Mucosa of descending colon (tissue), 3 donors: ENCODE results near the gene DMC1. TPM values are rescaled to one million over a fixed set of nuclear protein-coding genes. Genes with fewer than 3 reads are reported as not detected.

Experiments
- ATAC-seq: fragments of 200-7000 bp; cut with Tn5 transposase; one replicate; pipeline ENCODE4 v1.9.1; 2020; ENCODE audit warnings: mild to moderate bottlenecking, moderate library complexity
- DNase-seq, 3 donors: peaks; one replicate each; pipeline ENCODE4 v3.0.0-alpha.2; 2020
- H3K36me3 ChIP-seq: fragments of 200-600 bp; one replicate; pipeline ENCODE4 v1.8.0; 2021; ENCODE audit warnings: low read depth, mild to moderate bottlenecking
- H3K4me1 ChIP-seq: fragments of 200-600 bp; one replicate; pipeline ENCODE4 v1.8.0; 2021; ENCODE audit warnings: low read depth, mild to moderate bottlenecking
- H3K4me3 ChIP-seq: fragments of 200-600 bp; one replicate; pipeline ENCODE4 v1.8.0; 2021; ENCODE audit warnings: mild to moderate bottlenecking
- H3K9me3 ChIP-seq: fragments of 200-600 bp; one replicate; pipeline ENCODE4 v1.8.0; 2021; ENCODE audit warnings: mild to moderate bottlenecking
- intact Hi-C, 2 donors: fragments of 100-400 bp; cut with DNase I in 1 of 2; cut with micrococcal nuclease in 1 of 2; formaldehyde crosslinking; loops; one replicate each; pipeline versions ENCODE4 v1.11.0 to v1.11.1; 2022; cut with DNase I, micrococcal nuclease
- total RNA-seq, 3 donors: library from RNA; stranded (reverse); fragmentation: NEBNext Ultra II Directional in 2 of 3; extraction: Animal tissue kit (Norgen Biotek cat#: 25700) in 2 of 3; gene quantifications; one replicate each; pipeline versions ENCODE4 v1.2.1 to v1.2.4, GENCODE V29; 2021 to 2023
- TF ChIP-seq, protein P1 (sequence below): fragments of 200-600 bp; IDR thresholded peaks from one replicate; pipeline ENCODE4 v1.8.0; 2022; ENCODE audit warnings: antibody characterized with exemption, mild to moderate bottlenecking
- donor health status: DM: no; HTN: no; CAD: no; lungs with moderate emphysema.
- donor health status: DM: no; HTN: no; CAD: no.
- donor health status: DM: no; HTN: yes; CAD: no.

DMC1 gene
- total RNA-seq, 3 donors from 2014 or later, result 1.3 to 1.8 (median 1.7) TPM

DNA sequence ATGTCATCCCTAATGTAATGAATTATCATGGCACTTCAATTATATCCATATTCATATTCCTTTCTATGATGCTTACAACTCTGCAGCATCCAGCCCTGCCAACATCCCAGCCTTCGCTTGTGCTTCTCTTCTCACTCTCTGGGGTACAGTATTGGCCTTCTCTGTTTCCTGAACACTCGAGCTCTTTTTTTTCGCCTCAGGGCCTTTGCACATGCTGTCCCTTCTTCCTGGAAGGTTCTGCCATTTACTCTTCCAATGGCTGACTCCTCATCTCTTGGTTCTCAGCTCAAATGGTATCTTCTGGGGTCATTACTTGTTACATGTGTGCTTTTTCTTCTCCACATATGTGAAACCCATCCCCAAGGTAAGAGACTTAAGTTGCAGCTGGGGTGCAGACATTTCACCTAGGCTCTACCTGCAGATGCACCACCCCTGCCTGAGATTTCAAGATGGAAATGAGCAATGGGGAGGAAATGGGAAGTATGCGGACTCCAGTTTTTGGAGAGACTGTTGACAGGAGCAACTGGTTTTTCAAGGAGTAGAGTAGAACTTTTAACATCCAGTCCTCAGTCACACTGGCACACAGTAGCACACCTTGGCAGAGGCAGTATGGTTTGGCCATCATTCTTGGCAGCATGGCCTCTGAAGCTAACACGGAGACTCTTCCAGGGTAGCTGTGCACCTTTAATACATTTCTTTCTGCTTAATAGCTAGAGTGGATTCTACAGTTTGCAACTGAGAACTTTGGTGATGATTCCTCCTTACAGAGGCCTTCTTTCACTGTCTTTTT lies 42.4 kb upstream of the DMC1 start:
- intact Hi-C loops, result no loop called here
- DNase-seq (no peak), ATAC-seq (no peak)
- Histone ChIP-seq H3K36me3 (no peaks in the 10 kb centered on the region), H3K4me1 (no peaks in the 10 kb centered on the region), H3K9me3 (no peaks in the 10 kb centered on the region), H3K4me3 (no peak overlapping the region)
- TF ChIP-seq, protein P1, sequence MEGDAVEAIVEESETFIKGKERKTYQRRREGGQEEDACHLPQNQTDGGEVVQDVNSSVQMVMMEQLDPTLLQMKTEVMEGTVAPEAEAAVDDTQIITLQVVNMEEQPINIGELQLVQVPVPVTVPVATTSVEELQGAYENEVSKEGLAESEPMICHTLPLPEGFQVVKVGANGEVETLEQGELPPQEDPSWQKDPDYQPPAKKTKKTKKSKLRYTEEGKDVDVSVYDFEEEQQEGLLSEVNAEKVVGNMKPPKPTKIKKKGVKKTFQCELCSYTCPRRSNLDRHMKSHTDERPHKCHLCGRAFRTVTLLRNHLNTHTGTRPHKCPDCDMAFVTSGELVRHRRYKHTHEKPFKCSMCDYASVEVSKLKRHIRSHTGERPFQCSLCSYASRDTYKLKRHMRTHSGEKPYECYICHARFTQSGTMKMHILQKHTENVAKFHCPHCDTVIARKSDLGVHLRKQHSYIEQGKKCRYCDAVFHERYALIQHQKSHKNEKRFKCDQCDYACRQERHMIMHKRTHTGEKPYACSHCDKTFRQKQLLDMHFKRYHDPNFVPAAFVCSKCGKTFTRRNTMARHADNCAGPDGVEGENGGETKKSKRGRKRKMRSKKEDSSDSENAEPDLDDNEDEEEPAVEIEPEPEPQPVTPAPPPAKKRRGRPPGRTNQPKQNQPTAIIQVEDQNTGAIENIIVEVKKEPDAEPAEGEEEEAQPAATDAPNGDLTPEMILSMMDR, result no peak

DNA sequence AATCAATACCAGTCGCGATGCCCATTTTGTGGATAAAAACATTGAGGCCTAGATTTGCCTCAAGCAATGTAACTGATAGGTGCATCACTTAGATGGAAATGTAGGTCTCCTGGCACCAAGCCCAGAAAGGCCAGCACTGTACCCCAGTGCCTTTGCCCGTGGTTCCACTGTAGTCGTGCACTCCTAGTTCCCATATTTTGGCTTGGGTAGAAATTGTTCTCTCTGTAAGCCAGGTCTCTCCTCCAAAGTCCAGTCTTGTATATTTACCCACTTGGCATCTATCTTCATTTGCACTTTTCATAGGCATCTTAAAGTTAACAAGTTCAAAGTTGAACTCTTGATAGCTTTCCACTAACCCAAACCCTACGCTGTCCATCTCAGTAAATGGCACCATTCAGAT lies 41.6 kb upstream of the DMC1 start:
- no peaks in the 10 kb centered on the region for H3K9me3 ChIP-seq
- DNase-seq, result no peak
- H3K4me3 ChIP-seq, result no peak overlapping the region
- no peak for ATAC-seq
- no peaks in the 10 kb centered on the region for H3K4me1 ChIP-seq
- TF ChIP-seq, protein P1, result no peak
- no peaks in the 10 kb centered on the region for H3K36me3 ChIP-seq
- intact Hi-C loops, result no loop called here

DNA sequence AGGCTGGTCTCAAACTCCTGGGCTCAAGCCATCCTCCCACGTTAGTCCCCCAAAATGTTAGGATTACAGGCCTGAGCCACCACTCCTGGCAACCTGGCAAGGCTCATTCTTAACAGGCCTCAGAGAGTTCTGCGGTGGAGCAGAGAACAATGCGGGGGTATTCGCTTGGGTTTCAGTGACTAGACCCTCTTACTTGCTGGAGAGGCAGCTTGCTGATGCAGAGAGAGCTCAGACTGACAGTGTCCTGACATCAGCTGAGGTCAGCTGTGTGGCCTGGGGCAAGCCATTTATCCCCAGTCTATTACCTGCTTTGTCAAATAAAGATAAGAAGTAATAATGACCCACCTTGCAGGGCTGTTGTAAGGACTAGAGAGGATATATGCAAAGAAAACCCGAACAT lies 40.3 kb upstream of the DMC1 start:
- TF ChIP-seq, protein P1, result no peak
- ATAC-seq, result no peak
- Histone ChIP-seq H3K36me3 (no peaks in the 10 kb centered on the region), H3K4me1 (no peaks in the 10 kb centered on the region), H3K4me3 (no peak overlapping the region), H3K9me3 (no peaks in the 10 kb centered on the region)
- no peak for DNase-seq
- intact Hi-C loops, result no loop called here

DNA sequence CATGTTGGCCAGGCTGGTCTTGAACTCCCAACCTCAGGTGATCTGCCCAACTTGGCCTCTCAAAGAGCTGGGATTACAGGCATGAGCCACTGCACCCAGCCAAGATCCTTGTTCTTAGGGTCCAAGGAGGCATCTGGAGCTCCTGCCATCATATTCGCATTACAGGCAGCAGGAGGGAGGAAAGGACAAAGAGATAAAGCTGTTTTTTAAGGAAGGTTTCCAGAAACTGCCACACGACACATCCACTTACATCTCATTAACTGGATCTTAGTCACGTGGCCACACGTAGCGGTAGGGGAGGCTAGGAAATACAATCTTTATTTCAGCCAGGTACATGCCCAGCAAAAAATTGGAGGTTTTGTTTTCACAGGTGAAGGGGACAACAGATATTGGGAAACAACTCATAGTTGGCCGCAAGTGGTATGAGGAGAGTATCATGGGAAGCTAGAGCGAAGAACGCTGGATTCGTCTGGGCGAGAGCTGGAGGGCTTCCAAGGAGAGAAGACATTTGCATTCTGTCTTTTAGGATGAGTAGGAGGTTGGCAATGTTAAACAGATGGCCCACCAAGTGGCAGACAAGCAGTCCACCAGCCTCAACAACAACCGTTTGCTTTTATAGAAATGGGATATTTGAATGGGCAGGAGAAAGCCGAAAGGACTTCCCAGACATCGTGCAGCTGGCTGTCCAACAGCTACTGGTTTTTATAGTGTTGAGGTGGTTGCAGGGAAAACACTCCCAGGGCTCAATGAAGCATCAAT lies 39.2 kb upstream of the DMC1 start:
- intact Hi-C loops, result no loop called here
- TF ChIP-seq, protein P1, result no peak
- Histone ChIP-seq H3K4me1 (no peaks in the 10 kb centered on the region), H3K36me3 (no peaks in the 10 kb centered on the region), H3K9me3 (no peaks in the 10 kb centered on the region), H3K4me3 (no peak overlapping the region)
- DNase-seq, result no peak
- ATAC-seq, result no peak

DNA sequence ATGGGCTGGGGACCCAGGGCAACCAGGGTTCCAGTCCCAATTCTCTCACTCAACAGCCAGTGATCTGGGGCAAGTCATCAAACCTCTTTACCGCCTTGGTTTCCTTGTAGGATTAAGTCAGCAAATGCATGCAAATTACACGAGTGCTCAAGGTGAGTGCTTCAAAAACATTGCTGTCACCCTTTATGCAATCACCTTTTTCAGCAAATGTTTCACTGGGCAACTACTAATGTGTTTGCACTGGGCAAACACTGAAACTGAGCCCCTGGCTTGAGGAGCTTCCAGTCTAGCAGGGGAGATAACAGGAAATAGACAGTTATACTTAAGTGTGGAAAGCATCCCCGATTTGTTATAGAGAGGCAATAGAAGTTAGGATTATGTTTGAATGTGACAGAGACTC lies 37.7 kb upstream of the DMC1 start:
- intact Hi-C loops, result no loop called here
- Histone ChIP-seq H3K36me3 (no peaks in the 10 kb centered on the region), H3K4me1 (no peaks in the 10 kb centered on the region), H3K4me3 (no peak overlapping the region), H3K9me3 (no peaks in the 10 kb centered on the region)
- ATAC-seq (no peak), DNase-seq (no peak)
- TF ChIP-seq, protein P1, result no peak
